A549 (cell line): ENCODE results near the gene ATP10B. TPM values are rescaled to one million over a fixed set of nuclear protein-coding genes. Genes with fewer than 3 reads are reported as not detected.

Experiments
- ATAC-seq, 2 experiments: fragments of 200-7000 bp in 1 of 2; fragments of >200 bp in 1 of 2; cut with Nextera tagmentation in 1 of 2; cut with Tn5 transposase in 1 of 2; 3 replicates each; pipeline versions ENCODE4 v1.8.0 to v1.9.1; 2018 to 2020; ENCODE audit warnings: mild to moderate bottlenecking in 1 of 2, moderate library complexity in 1 of 2
- CTCF ChIA-PET: fragments of 300-600 bp; sonication (Branson Sonifier 250); formaldehyde crosslinking; extraction: SDS; loops from one replicate; lab custom pipeline; 2021; ENCODE audit warnings: antibody characterized with exemption, inconsistent platforms; lab: Yijun Ruan, JAX
- POLR2A ChIA-PET: fragments of 350-600 bp; formaldehyde crosslinking; extraction: SDS; loops from one replicate; lab custom pipeline; 2021; ENCODE audit warnings: antibody characterized with exemption, inconsistent platforms; lab: Yijun Ruan, JAX
- DNase-seq, 2 experiments: peaks; one replicate each; pipeline versions ENCODE4 v3.0.0 to v3.0.0-alpha.2; 2011 to 2016; ENCODE audit warnings: low read depth in 1 of 2, low spot score in 1 of 2
- FAIRE-seq: peaks from 2 replicates; lab custom pipeline; 2011; peaks lifted over from hg19 to GRCh38; lab: Jason Lieb, UNC
- H3K27ac ChIP-seq, 2 experiments: fragments of >200 bp; sonication (Bioruptor Twin); formaldehyde crosslinking; 3 replicates each; pipeline ENCODE4 v1.5.1; 2016 to 2017
- H3K4me1 ChIP-seq: fragments of >200 bp; sonication (Bioruptor Twin); formaldehyde crosslinking; 3 replicates; pipeline ENCODE4 v1.6.1; 2016
- H3K4me2 ChIP-seq: fragments of >200 bp; sonication (Bioruptor Twin); formaldehyde crosslinking; 3 replicates; pipeline ENCODE4 v1.6.1; 2016
- H3K4me3 ChIP-seq: fragments of >200 bp; sonication (Bioruptor Twin); formaldehyde crosslinking; 3 replicates; pipeline ENCODE4 v1.5.1; 2016
- H3K9me3 ChIP-seq: fragments of >200 bp; sonication (Bioruptor Twin); formaldehyde crosslinking; 3 replicates; pipeline ENCODE4 v1.6.1; 2016
- BHLHE40 ChIP-seq: IDR thresholded peaks from 2 replicates; pipeline ENCODE4 v1.6.1; 2012; ENCODE audit warnings: low read depth, low read length, inconsistent platforms
- CBX2 ChIP-seq: fragments of 200-600 bp; sonication (generic); IDR thresholded peaks from 2 replicates; pipeline ENCODE4 v1.6.1; 2016; ENCODE audit warnings: low read depth, mild to moderate bottlenecking, borderline replicate concordance
- CBX8 ChIP-seq: fragments of 200-600 bp; sonication (generic); IDR thresholded peaks from 2 replicates; pipeline ENCODE4 v1.6.1; 2016
- CEBPB ChIP-seq, 2 experiments: fragments of >200 bp in 1 of 2; sonication (Bioruptor Twin) in 1 of 2; formaldehyde crosslinking in 1 of 2; IDR thresholded peaks; 2 replicates each; pipeline ENCODE4 v1.6.1; 2012 to 2016
- CHD4 ChIP-seq: fragments of 200-600 bp; sonication (generic); IDR thresholded peaks from 2 replicates; pipeline ENCODE4 v1.6.1; 2016; ENCODE audit warnings: antibody characterized with exemption, mild to moderate bottlenecking, borderline replicate concordance
- EHMT2 ChIP-seq: fragments of 200-600 bp; sonication (generic); IDR thresholded peaks from 2 replicates; pipeline ENCODE4 v1.6.1; 2016; ENCODE audit warnings: antibody characterized with exemption, low read depth, mild to moderate bottlenecking, moderate library complexity
- ELK1 ChIP-seq: fragments of 150-350 bp; IDR thresholded peaks from 2 replicates; pipeline ENCODE4 v1.6.1; 2014; ENCODE audit warnings: low read depth, mild to moderate bottlenecking, low read length
- EP300 ChIP-seq, 2 experiments: fragments of >200 bp; sonication (Bioruptor Twin); formaldehyde crosslinking; IDR thresholded peaks; 2 replicates in 1 of 2; 3 replicates in 1 of 2; pipeline ENCODE4 v1.6.1; 2016 to 2017
- ESRRA ChIP-seq: fragments of 150-350 bp; IDR thresholded peaks from 2 replicates; pipeline ENCODE4 v1.6.1; 2014; ENCODE audit warnings: mild to moderate bottlenecking, low read length, borderline replicate concordance
- FOXS1 ChIP-seq: fragments of 250-450 bp; sonication (Bioruptor Pico); IDR thresholded peaks from 2 replicates; pipeline ENCODE4 v1.5.0; 2020; ENCODE audit warnings: mild to moderate bottlenecking, moderate library complexity
- HDAC2 ChIP-seq: fragments of 200-600 bp; sonication (generic); IDR thresholded peaks from 2 replicates; pipeline ENCODE4 v1.6.1; 2016
- HEYL ChIP-seq: fragments of 250-450 bp; sonication (Bioruptor Pico); IDR thresholded peaks from 2 replicates; pipeline ENCODE4 v1.8.0; 2021; ENCODE audit warnings: mild to moderate bottlenecking, moderate library complexity
- HOXB5 ChIP-seq: fragments of 250-450 bp; sonication (Bioruptor Pico); IDR thresholded peaks from 2 replicates; pipeline ENCODE4 v1.5.0; 2020; ENCODE audit warnings: mild to moderate bottlenecking, moderate library complexity
- JUN ChIP-seq, 2 experiments: fragments of >200 bp; sonication (Bioruptor Twin); formaldehyde crosslinking; IDR thresholded peaks; 2 replicates in 1 of 2; 3 replicates in 1 of 2; pipeline ENCODE4 v1.6.1; 2016 to 2017
- JUNB ChIP-seq: fragments of >200 bp; sonication (Bioruptor Twin); formaldehyde crosslinking; IDR thresholded peaks from 2 replicates; pipeline ENCODE4 v1.6.1; 2016
- KDM5A ChIP-seq: fragments of 200-600 bp; sonication (generic); IDR thresholded peaks from 2 replicates; pipeline ENCODE4 v1.6.1; 2016; ENCODE audit warnings: antibody characterized with exemption, mild to moderate bottlenecking
- MAFK ChIP-seq: fragments of 450-650 bp; IDR thresholded peaks from 2 replicates; pipeline ENCODE4 v1.6.1; 2014; ENCODE audit not compliant: partially characterized antibody
- MYC ChIP-seq: IDR thresholded peaks from 2 replicates; pipeline ENCODE4 v1.6.1; 2012; ENCODE audit warnings: mild to moderate bottlenecking, inconsistent platforms, low read length, improper control_type of control experiment, borderline replicate concordance
- POLR2A ChIP-seq: IDR thresholded peaks from 2 replicates; pipeline ENCODE4 v1.6.1; 2012; ENCODE audit warnings: mild to moderate bottlenecking, low read length
- REST ChIP-seq: fragments of 200-600 bp; sonication (generic); IDR thresholded peaks from 2 replicates; pipeline ENCODE4 v1.6.1; 2016; ENCODE audit warnings: antibody characterized with exemption, mild to moderate bottlenecking, moderate library complexity
- RFX5 ChIP-seq: fragments of 450-650 bp; IDR thresholded peaks from 2 replicates; pipeline ENCODE4 v1.7.1; 2014; ENCODE audit warnings: antibody characterized with exemption, mild to moderate bottlenecking, moderate library complexity
- TFCP2L1 ChIP-seq: fragments of 250-450 bp; sonication (Bioruptor Pico); IDR thresholded peaks from 2 replicates; pipeline ENCODE4 v1.5.0; 2021; ENCODE audit warnings: mild to moderate bottlenecking
- TP53 ChIP-seq: fragments of 250-450 bp; sonication (Bioruptor Pico); IDR thresholded peaks from 2 replicates; pipeline ENCODE4 v1.5.0; 2021; ENCODE audit warnings: mild to moderate bottlenecking, moderate library complexity
- ZC3H11A ChIP-seq: fragments of 450-650 bp; IDR thresholded peaks from 2 replicates; pipeline ENCODE4 v1.6.1; 2014; ENCODE audit warnings: antibody characterized with exemption, mild to moderate bottlenecking
- ZNF302 ChIP-seq: fragments of 250-450 bp; sonication (Bioruptor Pico); IDR thresholded peaks from 2 replicates; pipeline ENCODE4 v1.9.0; 2021; ENCODE audit warnings: inconsistent platforms, mild to moderate bottlenecking, moderate library complexity
- ZSCAN20 ChIP-seq: fragments of 250-450 bp; sonication (Bioruptor Pico); IDR thresholded peaks from 2 replicates; pipeline ENCODE4 v1.8.0; 2022; ENCODE audit warnings: mild to moderate bottlenecking, moderate library complexity
- WGBS: methylation state at CpG from one replicate; pipeline ENCODE4 v1.1.6; 2017; ENCODE audit errors: missing lambda C conversion rate; 5-methylcytosine and 5-hydroxymethylcytosine counted together
- polyA plus RNA-seq, 4 experiments: library from polyadenylated mRNA; depleted of rRNA in 3 of 4; stranded (reverse); fragments of >200 nt; fragmentation: RNase III in 1 of 4; extraction: RNeasy Plus Mini Kit Qiagen cat#74134 plus additional on column Dnase treatment in 1 of 4; gene quantifications; 2 replicates in 3 of 4; 3 replicates in 1 of 4; pipeline ENCODE4 v1.2.3, GENCODE V29; 2011 to 2017
- TF ChIP-seq, protein P1 (sequence below): fragments of 450-650 bp; IDR thresholded peaks from 2 replicates; pipeline ENCODE4 v1.6.1; 2014; ENCODE audit warnings: antibody characterized with exemption
- TF ChIP-seq, protein P2 (sequence below): IDR thresholded peaks from 2 replicates; pipeline ENCODE4 v1.6.1; 2012
- TF ChIP-seq, protein P3 (sequence below): fragments of >200 bp; sonication (Bioruptor Twin); formaldehyde crosslinking; IDR thresholded peaks from 3 replicates; pipeline ENCODE4 v1.6.1; 2016

ATP10B gene
- polyA plus RNA-seq, 2 of the 4 experiments (the other 2 are of a cell fraction), result not detected

DNA sequence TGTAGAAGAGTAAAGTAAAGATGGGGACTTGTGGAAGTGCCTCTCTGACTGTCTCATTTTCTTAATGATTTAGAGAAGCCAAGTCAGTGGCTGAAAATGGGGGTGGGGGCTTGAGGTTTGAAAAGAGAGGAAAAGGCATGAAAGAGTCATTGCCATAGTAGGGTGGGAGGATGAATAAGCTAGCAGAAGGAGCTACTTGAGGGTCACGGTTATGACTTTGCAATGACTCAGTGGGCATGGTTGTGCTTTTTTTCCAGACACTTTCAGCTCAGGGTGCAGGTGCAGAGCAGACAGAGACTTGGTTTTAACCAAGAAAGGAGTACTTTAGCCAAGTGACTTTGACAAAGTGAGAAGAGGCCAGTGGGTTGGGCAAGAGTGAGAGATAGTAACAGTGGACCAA is 312.6 kb downstream of the ATP10B start:
- H3K9me3 ChIP-seq, result no peaks in the 10 kb centered on the region
- ChIA-PET CTCF (interaction anchor here (1.0 to 1.3 kb wide), 3 partner anchors 18 to 101 kb away, joined by 3 to 5 read pairs (median 3); no protein-coding TSS in a partner anchor), POLR2A (no interaction called here)
- 4% methylated on average over 1 of the region's 1 CpG for WGBS
- H3K4me2 ChIP-seq, result no peak overlapping the region
- DNase-seq (no peak), FAIRE-seq (no peak), ATAC-seq (no peak)
- H3K4me1 ChIP-seq, result no peaks in the 10 kb centered on the region
- H3K4me3 ChIP-seq, result no peak overlapping the region
- no peak overlapping the region for H3K27ac ChIP-seq
- TF ChIP-seq RFX5 (no peak), ESRRA (no peak), EHMT2 (no peak), CBX2 (no peak), POLR2A (no peak), HEYL (CRISPR knock-in tag) (no peak), HDAC2 (no peak), BHLHE40 (no peak), TFCP2L1 (no peak), ZNF302 (CRISPR knock-in tag) (no peak)
- TF ChIP-seq, protein P1, sequence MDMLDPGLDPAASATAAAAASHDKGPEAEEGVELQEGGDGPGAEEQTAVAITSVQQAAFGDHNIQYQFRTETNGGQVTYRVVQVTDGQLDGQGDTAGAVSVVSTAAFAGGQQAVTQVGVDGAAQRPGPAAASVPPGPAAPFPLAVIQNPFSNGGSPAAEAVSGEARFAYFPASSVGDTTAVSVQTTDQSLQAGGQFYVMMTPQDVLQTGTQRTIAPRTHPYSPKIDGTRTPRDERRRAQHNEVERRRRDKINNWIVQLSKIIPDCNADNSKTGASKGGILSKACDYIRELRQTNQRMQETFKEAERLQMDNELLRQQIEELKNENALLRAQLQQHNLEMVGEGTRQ, result no peak
- TF ChIP-seq, protein P2, sequence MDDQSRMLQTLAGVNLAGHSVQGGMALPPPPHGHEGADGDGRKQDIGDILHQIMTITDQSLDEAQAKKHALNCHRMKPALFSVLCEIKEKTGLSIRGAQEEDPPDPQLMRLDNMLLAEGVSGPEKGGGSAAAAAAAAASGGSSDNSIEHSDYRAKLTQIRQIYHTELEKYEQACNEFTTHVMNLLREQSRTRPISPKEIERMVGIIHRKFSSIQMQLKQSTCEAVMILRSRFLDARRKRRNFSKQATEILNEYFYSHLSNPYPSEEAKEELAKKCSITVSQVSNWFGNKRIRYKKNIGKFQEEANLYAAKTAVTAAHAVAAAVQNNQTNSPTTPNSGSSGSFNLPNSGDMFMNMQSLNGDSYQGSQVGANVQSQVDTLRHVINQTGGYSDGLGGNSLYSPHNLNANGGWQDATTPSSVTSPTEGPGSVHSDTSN, result no peak

GRCh38 chr5:160537940-160538339 is 314.1 kb downstream of the ATP10B start:
- ATAC-seq (no peak), FAIRE-seq (no peak)
- TF ChIP-seq ZSCAN20 (CRISPR knock-in tag) (no peak), MAFK (no peak), ELK1 (no peak), CEBPB (IDR thresholded peaks at IDR 0.05) (no peak), RFX5 (no peak), MYC (no peak), KDM5A (no peak), HDAC2 (no peak), JUNB (no peak)
- TF ChIP-seq, all 56 proteins: peak for 0
- Histone ChIP-seq H3K4me3 (no peak overlapping the region), H3K9me3 (no peaks in the 10 kb centered on the region), H3K27ac (no peak overlapping the region), H3K4me1 (no peaks in the 10 kb centered on the region), H3K4me2 (no peak overlapping the region)
- ChIA-PET CTCF (no interaction called here), POLR2A (no interaction called here)
- WGBS, result 21% methylated on average over 4 of the region's 4 CpGs
- no peak for DNase-seq

GRCh38 chr5:160537116-160537515 is 314.9 kb downstream of the ATP10B start:
- FAIRE-seq, result no peak
- Histone ChIP-seq H3K4me1 (no peaks in the 10 kb centered on the region), H3K4me3 (no peak overlapping the region), H3K9me3 (no peaks in the 10 kb centered on the region), H3K4me2 (no peak overlapping the region), H3K27ac (no peak overlapping the region)
- ATAC-seq, result no peak
- TF ChIP-seq ELK1, result no peak
- TF ChIP-seq CHD4, result no peak
- TF ChIP-seq JUN (IDR thresholded peaks at IDR 0.05), result no peak
- no peak for TF ChIP-seq ZSCAN20 (CRISPR knock-in tag)
- TF ChIP-seq ZC3H11A, result no peak
- no peak for TF ChIP-seq REST
- no peak for TF ChIP-seq HOXB5 (CRISPR knock-in tag)
- TF ChIP-seq EP300 (IDR thresholded peaks at IDR 0.05), result no peak
- TF ChIP-seq, protein P3, sequence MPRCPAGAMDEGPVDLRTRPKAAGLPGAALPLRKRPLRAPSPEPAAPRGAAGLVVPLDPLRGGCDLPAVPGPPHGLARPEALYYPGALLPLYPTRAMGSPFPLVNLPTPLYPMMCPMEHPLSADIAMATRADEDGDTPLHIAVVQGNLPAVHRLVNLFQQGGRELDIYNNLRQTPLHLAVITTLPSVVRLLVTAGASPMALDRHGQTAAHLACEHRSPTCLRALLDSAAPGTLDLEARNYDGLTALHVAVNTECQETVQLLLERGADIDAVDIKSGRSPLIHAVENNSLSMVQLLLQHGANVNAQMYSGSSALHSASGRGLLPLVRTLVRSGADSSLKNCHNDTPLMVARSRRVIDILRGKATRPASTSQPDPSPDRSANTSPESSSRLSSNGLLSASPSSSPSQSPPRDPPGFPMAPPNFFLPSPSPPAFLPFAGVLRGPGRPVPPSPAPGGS, result no peak
- no peak for TF ChIP-seq FOXS1 (CRISPR knock-in tag)
- no peak for TF ChIP-seq TFCP2L1
- no peak for TF ChIP-seq TP53 (CRISPR knock-in tag)
- TF ChIP-seq CBX8, result no peak
- TF ChIP-seq ESRRA, result no peak
- POLR2A ChIA-PET, result no interaction called here
- CTCF ChIA-PET, result no interaction called here
- no peak for DNase-seq
